Measurements from ENCODE around the gene TMEM255B.

The TMEM255B gene

DNA sequence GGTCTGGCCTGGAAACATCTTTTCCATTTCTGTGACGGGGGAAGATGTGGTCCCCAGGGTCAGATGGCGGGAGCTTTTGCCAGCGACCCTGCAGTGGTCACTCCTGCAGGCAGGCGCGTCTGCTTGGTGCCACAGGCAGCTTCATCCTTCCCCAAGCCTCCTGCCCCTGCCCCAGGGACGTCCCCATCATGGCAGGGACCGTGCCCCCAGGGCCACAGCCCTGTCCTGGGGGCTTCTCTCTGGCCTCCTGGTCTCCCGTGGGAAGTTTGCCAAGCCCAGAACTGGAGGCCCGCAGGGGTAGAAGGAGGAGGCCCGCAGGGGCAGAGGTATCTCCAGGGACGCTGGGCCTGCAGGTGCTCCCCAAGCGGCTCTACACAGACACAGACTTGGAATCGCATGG is 47.5 kb downstream of the TMEM255B start:
- no peak for DNase-seq

DNA sequence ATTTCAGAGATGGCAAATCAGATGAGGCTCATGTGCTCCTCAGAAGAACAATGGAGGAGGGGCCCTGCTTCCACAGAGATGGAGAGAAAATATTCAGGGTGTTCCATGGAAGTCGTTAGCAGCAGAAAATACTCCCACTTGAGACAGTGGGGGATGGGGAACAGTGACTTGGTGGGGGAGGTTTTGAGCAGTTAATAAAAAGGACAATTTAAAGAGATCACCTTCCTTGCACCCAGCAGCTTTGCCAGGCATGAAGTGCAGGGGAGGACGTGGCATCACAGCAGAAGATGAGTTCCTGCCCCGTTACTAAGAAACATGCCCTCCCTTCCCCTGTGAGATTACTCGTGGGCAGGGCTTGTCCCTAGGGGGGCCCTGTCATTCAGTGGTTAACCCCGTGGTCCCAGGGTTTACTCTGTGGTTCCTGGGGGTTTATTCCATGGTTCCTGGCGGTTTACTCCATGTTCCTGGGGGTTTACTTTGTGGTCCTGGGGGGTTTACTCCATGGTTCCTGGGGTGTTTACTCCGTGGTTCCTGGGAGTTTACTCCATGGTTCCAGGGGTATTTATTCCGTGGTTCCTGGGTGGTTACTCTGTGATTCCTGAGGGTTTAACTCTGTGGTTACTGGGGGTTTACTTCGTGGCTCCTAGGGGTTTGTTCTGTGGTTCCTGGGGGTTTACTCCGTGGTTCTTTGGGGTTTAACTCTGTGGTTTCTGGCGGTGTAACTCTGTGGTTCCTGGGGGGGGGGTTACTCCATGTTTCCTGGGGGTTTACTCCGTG is 49.2 kb downstream of the TMEM255B start:
- no peak for DNase-seq

DNA sequence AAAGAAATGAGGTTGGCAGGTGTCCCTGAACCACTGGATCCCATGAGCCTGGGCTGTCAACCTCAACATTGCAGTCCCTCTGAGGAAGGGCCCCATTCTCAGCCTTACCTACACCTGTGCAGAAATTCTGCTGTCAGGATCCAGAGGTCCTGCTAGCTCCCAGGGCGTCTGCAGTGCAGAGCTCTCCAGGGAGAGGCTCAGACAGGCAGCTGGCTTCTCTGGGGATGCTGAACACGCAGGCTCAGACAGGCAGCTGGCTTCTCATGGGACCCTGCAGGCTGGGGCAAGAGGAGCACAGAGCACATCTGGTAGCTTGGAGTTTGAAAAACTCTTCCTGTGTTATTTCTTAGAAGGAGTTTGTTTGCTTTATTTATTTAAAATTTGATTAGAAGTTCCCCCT is 50.9 kb downstream of the TMEM255B start:
- no peak for DNase-seq

DNA sequence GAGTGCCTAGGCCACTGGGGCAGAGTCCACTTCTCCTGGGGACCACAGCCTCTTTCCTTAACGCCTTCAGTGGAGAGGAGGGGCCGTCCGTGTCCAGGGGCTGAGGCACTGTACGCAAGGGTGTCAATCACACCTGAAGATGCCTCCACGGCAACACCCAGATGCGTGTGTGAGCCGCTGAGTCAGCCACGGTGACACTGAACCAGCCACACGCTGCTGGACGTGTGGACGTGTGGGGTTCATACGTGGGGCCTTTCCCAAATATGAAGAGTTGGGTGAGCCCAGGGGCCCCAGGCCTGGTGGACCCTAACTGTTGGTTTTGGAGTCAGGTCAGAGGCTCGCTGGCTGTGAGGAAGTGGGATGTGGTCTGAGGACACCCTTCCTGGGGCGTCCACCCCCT is 51.6 kb downstream of the TMEM255B start:
- DNase-seq = no peak

DNA sequence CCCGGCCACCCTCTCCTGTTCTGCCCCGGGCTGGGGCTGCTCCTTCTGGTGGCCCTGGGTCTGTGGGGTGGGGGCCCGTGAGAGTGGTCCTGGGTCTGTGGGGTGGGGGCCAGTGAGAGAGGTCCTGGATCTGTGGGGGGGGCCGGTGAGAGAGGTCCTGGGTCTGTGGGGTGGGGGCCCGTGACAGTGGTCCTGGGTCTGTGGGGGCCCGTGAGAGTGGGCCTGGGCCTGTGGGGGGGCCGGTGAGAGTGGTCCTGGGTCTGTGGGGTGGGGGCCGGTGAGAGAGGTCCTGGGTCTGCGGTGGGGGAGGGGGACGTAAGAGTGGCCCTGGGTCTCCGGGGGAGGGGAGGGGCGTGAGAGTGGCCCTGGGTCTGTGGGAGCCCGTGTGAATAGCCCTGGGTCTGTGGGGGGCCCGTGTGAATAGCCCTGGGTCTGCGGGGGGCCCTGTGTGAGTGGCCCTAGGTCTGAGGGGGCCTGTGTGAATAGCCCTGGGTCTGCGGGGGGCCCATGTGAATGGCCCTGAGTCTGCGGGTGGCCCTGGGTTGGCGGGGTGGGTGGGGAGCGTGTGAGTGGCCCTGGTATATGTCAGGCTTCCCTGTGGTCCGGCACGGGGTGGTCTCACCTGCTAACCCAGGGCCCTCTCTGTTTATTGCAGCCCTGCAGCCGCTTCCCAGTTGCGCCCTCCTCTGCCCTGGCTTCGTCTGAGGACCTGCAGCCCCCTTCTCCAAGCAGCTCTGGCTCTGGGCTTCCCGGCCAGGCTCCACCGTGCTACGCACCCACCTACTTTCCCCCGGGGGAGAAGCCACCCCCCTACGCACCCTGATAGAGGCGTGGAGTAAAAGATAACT is 52.3 kb downstream of the TMEM255B start:
- no peak for DNase-seq

DNA sequence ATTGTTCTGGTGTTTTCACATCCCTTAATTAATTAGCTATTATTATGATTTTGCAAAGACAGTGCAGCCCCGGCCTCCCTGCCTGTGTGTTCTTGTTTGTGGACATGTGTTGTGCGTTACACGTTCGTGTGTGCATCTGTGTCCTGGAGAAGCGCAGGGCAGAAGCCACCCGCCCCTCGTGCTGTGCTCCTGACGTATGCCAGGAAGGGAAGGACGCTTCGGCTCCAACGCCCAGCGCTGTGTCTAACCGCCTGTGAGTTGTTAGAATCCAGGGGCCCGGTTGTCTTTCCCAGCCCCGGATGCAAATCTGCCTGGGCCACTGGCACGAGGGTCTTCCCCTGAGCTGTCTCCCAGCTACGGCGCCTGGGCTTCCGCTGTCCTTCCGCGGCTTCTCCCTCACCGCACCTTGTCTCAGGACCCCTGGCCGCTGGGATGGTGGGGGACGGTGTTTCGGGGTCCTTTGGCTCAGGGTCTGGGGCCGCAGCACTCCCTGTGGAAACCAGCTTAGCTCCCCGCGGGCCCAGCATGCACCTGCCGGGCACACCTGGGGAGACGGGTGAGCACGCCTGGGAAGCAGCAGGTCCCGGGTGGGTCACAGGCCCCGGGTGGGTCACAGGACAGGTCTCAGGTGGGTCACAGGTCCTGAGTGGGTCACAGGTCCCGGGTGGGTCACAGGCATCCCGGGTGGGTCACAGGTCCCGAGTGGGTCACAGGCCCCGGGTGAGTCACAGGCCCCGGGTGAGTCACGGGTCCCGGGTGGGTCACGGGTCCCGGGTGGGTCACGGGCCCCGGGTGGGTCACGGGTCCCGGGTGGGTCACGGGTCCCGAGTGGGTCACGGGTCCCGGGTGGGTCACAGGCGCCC is 53.4 kb downstream of the TMEM255B start:
- DNase-seq = no peak

DNA sequence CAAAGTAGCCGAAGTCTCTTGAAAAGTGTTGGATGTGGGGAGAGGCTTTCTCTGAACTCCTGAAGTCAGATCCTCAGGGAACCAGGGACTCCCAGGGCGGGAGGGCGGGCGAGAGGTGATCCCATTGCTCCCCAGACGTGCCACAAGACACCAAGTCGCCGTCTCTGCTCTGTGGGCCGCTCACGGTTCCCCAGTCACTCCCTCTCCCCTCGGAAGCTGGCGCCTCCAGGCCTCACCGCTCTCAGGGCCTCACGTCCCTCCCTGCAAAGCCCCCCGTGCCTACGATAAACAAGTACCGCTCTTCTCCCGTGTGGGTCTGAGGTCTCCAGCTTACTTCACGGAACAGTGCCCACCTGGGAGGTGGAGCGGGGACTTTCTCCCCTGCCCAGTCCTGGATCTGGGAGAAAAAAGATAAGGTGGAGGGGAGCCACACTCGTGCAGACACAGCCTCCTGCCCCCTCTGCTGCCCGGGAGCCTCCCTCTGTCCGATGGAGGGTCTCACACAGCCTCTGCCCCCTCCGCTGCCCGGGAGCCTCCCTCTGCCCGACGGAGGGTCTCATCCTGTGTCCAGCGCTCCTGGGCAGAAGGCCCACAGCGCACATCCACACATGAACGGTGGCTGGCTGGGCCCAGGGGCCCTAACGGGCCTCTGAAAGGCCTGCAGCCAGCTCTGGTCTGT is 54.2 kb downstream of the TMEM255B start:
- no peak for DNase-seq

DNA sequence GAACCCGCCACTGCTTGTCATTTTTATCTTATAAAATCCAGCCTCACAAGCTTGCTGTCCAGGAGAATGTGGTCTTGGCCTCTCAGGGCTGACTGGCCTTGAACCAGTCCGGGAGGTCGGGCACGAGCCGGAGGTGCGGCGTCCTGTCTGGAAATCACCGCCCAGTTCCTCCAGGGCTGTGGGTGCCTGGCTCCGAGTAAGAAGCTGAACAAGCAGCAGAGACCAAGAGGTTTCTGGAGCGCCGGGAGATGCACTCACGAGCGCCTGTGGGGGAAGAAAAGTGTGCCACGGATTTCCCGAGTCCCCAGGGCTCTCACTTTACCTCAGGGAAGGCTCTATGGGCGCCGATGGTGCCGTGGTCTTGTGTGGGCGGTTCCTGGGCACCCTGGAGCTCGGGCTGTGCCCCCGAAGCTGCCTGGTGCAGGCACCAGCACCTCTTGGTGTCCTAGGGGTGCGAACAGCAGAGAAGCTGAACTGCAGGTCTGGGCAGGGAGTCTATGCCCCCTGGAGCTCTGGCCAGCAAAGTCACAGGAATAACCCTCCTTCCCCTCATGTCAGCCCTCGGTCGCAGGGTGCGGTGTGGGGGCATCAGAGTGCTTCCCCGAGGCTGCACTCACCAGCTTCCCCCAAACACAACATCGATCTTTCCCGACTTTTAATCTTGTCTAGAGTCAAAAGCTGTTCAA is 54.9 kb downstream of the TMEM255B start:
- no peak for DNase-seq

DNA sequence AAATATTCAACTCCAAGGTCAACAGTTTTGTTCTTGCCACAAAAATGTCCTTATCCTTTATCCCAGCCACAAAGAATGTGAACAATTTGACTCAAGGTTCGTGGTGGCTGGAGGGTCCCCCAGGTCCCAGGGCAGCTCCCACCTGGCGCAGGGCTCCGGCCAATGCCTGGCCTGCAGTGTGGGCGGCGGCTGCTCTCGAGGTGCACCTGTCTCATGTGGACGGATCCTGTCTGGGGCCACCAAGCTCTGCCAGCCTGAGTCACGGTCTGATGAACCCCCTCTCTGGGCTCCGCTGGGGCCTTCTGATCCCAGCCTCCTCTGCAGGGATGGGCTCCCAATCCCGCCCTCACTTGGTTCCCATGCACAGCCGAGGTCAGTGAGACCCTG is 55.4 kb downstream of the TMEM255B start:
- DNase-seq = no peak

DNA sequence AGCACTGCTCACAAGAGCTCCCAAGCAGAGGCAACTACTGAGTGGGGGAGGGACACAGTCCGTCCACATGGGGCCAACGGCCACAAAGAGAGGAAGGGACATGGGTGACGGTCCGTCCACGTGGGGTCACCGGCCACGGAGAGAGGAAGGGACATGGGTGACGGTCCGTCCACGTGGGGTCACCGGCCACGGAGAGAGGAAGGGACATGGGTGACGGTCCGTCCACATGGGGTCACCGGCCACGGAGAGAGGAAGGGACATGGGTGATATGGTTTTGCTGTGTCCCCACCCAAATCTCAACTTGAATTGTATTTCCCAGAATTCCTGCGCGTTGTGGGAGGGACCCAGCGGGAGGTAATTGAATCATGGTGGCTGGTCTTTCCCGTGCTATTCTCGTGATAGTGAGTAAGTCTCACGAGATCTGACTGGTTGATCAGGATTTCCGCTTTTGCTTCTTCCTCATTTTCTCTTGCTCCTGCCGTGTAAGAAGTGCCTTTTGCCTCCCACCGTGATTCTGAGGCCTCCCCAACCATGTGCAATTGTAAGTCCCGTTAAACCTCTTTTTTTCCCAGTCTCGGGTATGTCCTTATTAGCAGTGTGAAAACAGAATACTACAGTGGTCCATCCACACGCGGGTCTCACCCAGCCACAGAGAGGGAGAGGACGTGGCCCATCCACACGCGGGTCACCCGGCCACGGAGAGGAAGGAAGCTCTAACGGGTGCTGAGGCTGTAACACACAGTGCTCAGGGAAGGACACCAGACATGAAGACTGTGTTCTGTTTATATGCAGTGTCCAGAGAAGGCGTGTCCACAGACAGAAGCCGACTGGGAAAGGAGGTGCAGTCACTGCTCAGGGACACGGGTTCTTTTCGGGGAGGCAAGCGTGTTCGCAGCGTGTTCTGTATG is 56.4 kb downstream of the TMEM255B start:
- DNase-seq = peak; percentile 74

DNA sequence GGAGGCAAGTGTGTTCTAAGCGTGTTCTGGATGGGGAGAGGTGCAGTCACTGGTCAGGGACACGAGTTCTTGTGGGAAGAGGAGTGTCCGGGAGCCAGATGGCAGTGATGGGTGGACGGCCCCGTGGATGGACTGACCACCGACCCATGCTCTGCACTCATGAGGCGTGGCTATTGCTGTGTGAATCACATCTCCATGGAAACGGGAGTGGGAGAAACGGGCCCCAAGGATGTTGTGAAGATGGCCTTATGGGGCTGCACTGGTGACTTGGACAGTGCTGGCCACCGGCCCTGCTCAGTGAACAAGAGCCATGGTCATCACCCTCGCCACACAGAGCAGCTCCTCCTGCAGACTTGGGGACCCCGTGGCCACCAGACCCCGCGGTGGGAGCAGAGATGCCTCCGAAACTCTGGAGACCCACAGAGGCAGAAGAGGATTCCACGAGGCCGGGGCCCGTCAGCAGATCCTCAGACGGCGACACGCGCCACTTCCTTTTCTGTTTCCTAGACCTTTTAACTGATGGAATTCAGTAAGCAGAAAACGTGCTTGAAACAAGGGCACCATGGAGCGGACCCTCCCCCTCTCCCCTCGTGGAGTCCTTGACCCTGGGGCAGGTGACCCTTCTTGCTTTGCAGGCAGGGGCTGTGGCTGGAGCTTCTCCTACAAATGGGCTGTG is 57.4 kb downstream of the TMEM255B start:
- no peak for DNase-seq

DNA sequence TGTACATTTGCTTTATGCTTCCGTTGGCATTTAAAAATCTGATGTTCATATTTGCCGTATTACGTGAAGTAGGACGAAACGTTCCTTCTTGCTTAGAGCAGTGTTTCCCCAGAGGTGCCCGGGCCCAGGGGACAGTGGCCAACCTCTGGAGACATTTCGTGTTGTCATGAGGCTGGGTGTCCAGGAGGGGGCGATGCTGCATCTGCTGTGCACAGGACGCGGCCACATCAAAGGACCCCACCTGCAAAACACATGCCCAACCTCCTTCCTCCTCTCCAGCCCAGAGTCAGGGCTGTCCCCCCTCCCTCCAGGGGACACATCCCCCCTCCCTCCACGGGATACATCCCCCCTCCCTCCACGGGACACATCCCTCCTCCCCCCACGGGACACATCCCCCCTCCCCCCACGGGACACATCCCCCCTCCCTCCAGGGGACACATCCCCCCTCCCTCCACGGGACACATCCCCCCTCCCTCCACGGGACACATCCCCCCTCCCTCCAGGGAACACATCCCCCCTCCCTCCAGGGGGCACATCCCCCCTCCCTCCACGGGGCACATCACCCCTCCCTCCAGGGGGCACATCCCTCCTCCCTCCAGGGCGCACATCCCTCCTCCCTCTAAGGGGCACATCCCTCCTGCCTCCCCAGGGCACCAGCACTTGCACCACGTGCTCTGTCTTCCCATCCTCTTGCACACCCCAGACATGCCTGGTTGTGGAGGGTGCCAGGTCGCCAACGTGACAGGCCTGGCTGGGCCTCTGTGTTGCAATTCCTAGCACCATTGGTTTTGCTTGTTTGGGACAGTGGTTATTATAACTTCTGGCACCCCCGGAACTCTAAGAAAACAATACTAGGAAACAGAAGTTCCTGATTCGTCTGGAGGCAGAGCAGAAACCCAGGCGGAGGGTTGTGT is 58.2 kb downstream of the TMEM255B start:
- peak; percentile 92 for DNase-seq

DNA sequence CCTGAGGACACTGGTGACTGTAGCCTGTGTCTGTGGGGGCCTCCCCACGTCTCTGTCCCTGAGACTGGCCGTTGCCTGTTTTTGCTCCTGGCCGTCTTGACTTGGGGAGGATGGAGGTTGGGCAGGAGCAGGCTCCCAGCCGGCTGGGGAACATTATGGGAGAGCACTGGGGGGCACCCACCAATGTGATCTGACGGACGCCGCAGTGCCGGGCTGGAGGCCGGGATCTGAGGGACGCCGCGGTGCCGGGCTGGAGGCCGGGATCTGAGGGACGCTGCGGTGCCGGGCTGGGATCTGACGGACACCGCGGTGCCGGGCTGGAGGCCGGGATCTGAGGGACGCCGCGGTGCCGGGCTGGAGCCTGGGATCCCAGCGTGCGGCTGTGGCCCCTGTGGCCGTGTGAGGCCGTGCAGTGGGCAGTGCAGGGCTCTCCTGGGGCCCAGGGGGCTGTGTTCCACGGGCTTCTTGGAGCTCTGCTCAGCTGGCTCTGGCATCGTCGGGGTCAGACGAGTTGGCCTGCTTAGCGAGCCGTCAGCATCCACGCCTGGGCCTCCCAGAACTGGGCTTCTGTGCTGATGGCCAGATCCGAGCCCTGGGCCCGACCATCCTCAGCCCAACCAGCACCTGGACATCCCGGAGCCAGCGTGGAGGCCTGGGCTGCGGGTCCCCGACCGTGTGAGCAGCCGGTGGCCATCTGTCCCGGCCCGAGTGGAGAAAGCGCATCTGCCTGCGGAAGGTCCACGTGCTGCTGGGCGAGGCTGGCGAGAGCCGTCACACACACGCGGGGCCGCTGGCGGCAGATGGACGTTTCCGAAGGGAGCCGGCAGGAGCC is 59.0 kb downstream of the TMEM255B start:
- no peak for DNase-seq

DNA sequence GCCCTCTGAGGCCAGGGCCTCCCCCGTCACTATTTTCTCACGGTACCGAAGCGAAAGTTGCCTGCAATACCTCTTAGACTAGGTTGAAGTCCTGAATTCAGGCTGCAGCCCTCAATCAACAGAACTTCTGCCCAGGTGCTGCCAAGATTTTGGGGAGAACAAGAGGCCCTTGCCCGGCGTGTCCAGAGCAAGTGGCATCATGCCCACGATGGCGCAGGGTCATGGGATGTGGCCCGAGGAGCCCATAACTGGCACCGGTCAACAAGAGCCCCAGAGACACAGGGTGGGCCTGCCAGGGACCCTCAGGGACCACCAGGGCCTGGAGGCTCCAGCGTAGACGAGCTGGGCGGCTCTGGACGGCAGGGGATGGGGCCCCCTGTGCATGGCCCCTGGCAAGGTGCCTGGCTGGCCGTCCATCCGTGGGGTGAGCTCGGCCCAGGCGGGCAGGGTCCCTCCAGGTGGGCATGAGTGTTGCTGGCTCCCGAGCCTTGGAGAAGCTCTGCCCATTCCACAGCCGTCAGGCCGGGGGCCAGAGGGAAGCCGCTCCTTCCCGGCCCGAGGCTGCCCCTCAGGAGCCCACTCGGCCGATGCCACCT is 59.8 kb downstream of the TMEM255B start:
- no peak for DNase-seq

DNA sequence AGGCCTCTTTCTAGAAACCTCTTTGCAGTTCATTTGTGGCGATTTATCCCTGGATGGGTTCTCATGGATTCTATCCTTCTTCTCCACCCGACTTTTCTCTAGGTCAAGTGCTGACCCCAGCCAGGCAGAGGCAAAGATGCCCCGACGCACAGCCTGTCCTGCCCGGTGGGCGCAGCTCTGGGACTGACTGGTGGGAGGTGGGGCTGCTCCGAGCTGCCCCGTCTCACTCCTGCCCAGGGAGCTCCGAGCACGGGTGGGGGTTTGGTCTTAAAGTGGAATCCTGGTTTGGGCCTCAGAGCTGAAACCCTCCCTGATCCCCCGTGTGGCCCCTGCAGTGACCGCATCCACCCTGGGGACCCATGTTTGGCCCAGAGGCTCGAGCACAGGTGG is 60.3 kb downstream of the TMEM255B start:
- no peak for DNase-seq

DNA sequence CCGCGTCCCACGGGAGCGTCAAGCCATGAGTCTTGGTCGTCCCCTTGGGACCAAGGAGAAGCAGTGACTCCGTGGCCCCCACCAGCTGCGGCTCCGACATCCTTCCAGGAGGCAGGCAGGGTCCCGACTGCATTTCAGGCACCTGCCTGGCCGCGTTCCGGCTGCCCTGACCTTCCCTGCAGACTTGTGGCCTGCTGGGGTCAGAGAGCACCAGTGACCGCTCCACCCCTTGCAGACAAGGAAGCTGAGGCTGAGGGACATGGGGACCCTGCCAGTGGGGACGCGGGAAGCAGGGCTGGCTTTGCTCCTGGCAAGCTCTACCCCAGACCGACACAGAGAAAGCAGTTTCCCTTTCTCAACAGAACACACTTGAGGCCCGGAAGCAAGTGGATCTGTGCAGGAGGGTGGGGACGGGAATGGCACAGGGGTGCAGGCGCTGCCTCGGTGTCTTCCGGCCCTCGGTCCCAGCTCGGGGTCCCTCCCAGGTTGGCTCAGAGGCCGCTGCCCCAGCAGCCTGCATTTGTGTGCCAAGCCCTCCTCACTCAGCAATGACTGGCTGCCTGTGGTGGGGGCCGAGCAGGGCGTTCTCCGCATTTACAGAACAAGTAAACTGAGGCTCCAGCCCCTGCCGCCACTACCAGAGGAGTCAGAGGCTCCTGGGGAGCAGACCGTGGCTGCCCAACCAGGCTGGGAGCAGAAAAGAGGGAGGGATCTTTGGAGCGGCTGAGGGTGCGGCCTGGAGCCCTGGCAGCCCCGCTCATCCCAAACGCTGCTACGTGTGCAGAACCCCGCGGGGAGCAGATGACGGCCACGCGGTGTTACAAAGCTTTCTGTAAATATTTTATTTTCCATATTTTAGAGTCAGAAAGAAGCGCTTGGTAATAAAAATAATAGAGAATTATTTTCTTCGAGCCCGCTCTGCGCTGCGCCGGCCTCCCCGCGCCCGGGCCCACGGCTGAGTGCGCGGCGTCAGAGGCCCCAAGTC is 61.0 kb downstream of the TMEM255B start:
- DNase-seq = no peak
